GM12891 (cell line): ENCODE measurements around the gene HNF4A.

ENCODE experiments used
- POLR2A ChIP-seq: IDR thresholded peaks from 2 replicates; pipeline ENCODE4 v1.6.1; 2011; ENCODE audit warnings: low read depth, low read length, control low read depth
- POLR2AphosphoS5 ChIP-seq: IDR thresholded peaks from 2 replicates; pipeline ENCODE4 v1.6.1; 2011; ENCODE audit warnings: low read depth, low read length, control low read depth
- POU2F2 ChIP-seq: IDR thresholded peaks from 2 replicates; pipeline ENCODE4 v1.6.1; 2011; ENCODE audit warnings: low read depth, mild to moderate bottlenecking, control low read depth, low read length, moderate library complexity
- TAF1 ChIP-seq: IDR thresholded peaks from 2 replicates; pipeline ENCODE4 v1.6.1; 2011; ENCODE audit warnings: low read depth, low read length, control low read depth

- TF ChIP-seq POLR2AphosphoS5, result no peak
- no peak for TF ChIP-seq POLR2A
- no peak for TF ChIP-seq TAF1
- TF ChIP-seq POU2F2, result no peak
Measured at GRCh38 chr20:44425923-44426322, 70.4 kb downstream of the HNF4A start.
